SH-SY5Y (cell line): Measurements from ENCODE around the gene KYAT1.

ENCODE experiments used
- GATA2 ChIP-seq: IDR thresholded peaks from 2 replicates; pipeline ENCODE4 v1.6.1; 2011; ENCODE audit warnings: mild to moderate bottlenecking, low read depth, low read length
- GATA3 ChIP-seq: IDR thresholded peaks from 2 replicates; pipeline ENCODE4 v1.6.1; 2011; ENCODE audit warnings: low read depth, mild to moderate bottlenecking, low read length, moderate library complexity

DNA sequence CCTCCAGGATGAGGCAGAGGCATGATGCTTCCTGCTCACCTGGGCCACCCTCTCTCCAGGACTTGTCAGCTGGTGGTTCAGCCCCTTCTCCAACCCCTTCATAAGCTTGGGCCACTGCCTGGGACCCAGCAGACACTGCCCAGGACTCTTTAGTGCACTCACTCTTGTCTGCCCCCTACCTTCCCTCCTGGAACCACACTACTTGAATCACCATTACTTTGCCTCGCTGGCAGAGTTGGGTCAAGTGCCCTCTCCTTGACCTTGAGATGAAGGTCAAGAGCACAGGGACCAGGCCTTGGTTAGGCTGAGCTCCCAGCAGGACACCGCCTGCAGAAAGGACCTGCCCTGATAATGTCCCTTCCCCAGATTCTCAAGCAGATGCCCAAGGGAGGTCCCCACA lies 71.9 kb downstream of the KYAT1 start:
- TF ChIP-seq GATA3 (no peak), GATA2 (no peak)
